ENCODE data around the gene SEC14L1. TPM values are rescaled to one million over a fixed set of nuclear protein-coding genes. Genes with fewer than 3 reads are reported as not detected.
A peak's percentile ranks its signal among the peaks of the same experiment; 100 is the strongest.

SEC14L1 gene
- polyA plus RNA-seq, 2 of the 4 experiments (the other 2 are of a cell fraction) = 27.5 to 40.4 TPM

DNA sequence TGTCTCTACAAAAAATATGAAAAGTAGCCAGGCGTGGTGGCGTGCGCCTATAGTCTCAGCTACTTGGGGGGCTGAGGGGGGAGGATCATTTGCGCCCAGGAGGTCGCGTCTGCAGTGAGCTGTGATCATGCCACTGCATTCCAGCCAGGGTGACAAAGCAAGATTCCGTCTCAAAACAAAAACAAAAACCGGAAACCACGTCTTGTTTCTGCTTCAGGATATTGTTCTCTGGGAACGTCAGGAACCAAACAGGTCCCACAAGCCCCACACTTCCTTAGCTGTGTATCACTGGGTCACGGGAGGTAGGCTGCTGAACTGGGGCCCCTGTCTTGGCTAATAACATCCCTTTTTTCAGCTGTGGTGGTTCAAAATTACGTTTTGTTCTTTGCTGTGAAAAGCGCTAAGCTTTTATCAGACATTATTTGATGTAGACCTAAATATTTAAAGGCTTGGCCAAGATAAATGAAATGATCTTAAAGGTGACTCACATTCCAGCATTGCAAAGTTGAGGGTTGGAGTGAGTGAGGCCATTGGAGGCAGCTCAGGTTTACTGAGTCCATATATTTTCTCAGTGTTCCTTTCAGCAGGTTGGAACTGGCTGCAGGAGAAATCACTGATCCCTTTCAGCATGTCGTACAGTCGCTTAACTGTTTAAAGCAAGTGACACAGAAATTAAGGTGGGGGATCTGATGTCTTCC lies 16.4 kb upstream of the SEC14L1 start (continued):
- TF ChIP-seq ZFP36 (IDR thresholded peaks at IDR 0.05; ENCODE audit: borderline replicate concordance, partially characterized antibody) (no peak), FOXS1 (CRISPR knock-in tag; IDR thresholded peaks at IDR 0.05) (peak; percentile 52; the same call in 1 of the 2 replicates), RFX5 (IDR thresholded peaks at IDR 0.05) (no peak), JUNB (IDR thresholded peaks at IDR 0.05) (peak; percentile 36; the same call in 1 of the 2 replicates)
- TF ChIP-seq, protein P1, sequence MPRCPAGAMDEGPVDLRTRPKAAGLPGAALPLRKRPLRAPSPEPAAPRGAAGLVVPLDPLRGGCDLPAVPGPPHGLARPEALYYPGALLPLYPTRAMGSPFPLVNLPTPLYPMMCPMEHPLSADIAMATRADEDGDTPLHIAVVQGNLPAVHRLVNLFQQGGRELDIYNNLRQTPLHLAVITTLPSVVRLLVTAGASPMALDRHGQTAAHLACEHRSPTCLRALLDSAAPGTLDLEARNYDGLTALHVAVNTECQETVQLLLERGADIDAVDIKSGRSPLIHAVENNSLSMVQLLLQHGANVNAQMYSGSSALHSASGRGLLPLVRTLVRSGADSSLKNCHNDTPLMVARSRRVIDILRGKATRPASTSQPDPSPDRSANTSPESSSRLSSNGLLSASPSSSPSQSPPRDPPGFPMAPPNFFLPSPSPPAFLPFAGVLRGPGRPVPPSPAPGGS (IDR thresholded peaks at IDR 0.05) = no peak

DNA sequence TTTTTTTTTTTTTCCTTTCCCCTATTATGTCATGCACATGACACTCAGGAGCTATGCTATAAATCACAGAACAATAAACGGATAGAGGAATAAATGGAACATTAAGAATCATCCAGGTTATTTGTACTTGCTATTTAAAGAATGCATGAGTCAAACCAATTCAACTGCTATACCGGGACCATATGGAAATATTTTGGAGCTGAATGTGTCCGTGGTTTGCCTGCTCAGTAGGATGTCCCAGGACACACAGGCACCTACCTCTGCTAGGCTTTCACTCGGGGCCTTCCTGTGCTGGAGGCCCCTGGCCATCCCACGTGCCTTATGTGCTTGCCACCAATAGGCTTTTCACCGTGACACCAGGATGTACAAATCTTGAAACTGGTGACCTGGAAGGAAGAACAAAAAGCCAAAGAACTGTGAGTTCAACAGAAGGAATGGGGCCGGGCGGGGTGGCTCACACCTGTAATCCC lies 15.3 kb upstream of the SEC14L1 start:
- H3K4me3 ChIP-seq = no peak overlapping the region
- DNase-seq (ENCODE audit: low read depth in 1 of 2, low spot score in 1 of 2) (peak; percentile 89 to 97), FAIRE-seq (no peak), ATAC-seq (peak; percentile 67 to 77)
- no peaks in the 10 kb centered on the region for H3K9me3 ChIP-seq
- peaks cover 69% of the 10 kb centered on the region for H3K4me1 ChIP-seq
- H3K4me2 ChIP-seq = peak overlapping the region; percentile 62
- peak overlapping the region; percentile 70 to 81 for H3K27ac ChIP-seq
- ChIA-PET POLR2A (interaction anchor here (0.8 to 2.2 kb wide), 4 partner anchors 15 to 37 kb away, joined by 3 to 22 read pairs (median 4); partner anchors contain the start of gene SEC14L1), CTCF (interaction anchor here (0.7 to 11.6 kb wide), 10 partner anchors 10 to 108 kb away, joined by 3 to 121 read pairs (median 4); no protein-coding TSS in a partner anchor)
- WGBS (ENCODE audit: missing lambda C conversion rate) = 26% methylated on average over 8 of the region's 8 CpGs
- TF ChIP-seq RARB (CRISPR knock-in tag; IDR thresholded peaks at IDR 0.05) = no peak
- no peak for TF ChIP-seq POLR2A (IDR thresholded peaks at IDR 0.05; ENCODE audit: low read length)
- TF ChIP-seq FOSB (CRISPR knock-in tag; IDR thresholded peaks at IDR 0.05) = no peak
- TF ChIP-seq RCOR1 (IDR thresholded peaks at IDR 0.05; ENCODE audit: low read depth, low read length) = no peak
- no peak for TF ChIP-seq KDM5A (IDR thresholded peaks at IDR 0.05)
- TF ChIP-seq, protein P2, sequence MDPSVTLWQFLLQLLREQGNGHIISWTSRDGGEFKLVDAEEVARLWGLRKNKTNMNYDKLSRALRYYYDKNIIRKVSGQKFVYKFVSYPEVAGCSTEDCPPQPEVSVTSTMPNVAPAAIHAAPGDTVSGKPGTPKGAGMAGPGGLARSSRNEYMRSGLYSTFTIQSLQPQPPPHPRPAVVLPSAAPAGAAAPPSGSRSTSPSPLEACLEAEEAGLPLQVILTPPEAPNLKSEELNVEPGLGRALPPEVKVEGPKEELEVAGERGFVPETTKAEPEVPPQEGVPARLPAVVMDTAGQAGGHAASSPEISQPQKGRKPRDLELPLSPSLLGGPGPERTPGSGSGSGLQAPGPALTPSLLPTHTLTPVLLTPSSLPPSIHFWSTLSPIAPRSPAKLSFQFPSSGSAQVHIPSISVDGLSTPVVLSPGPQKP (IDR thresholded peaks at IDR 0.05; ENCODE audit: low read depth, low read length) = no peak
- TF ChIP-seq MAFK (IDR thresholded peaks at IDR 0.05; ENCODE audit: partially characterized antibody) = peak; percentile 28
- TF ChIP-seq BHLHE40 (IDR thresholded peaks at IDR 0.05; ENCODE audit: low read depth, low read length) = no peak
- peak; percentile 73; the same call in 1 of the 2 replicates for TF ChIP-seq HOXB13 (CRISPR knock-in tag; IDR thresholded peaks at IDR 0.05; ENCODE audit: low read depth)
- no peak for TF ChIP-seq NFE2L2 (conservative IDR thresholded peaks at IDR 0.05; ENCODE audit: low read length)
- no peak for TF ChIP-seq HEYL (CRISPR knock-in tag; IDR thresholded peaks at IDR 0.05)
- TF ChIP-seq GATA3 (IDR thresholded peaks at IDR 0.05; ENCODE audit: borderline replicate concordance) = peak; percentile 84; the same call in 1 of the 2 replicates
- TF ChIP-seq NR3C1 (IDR thresholded peaks at IDR 0.05) = no peak
- TF ChIP-seq CBX2 (IDR thresholded peaks at IDR 0.05; ENCODE audit: borderline replicate concordance, low read depth) = no peak
- peak; percentile 94 for TF ChIP-seq JUNB (IDR thresholded peaks at IDR 0.05)
- TF ChIP-seq, protein P1 (IDR thresholded peaks at IDR 0.05) = 0 out of 3 replicates have a peak, but pooled peaks have one; percentile 20
- TF ChIP-seq SREBF2 (IDR thresholded peaks at IDR 0.05) = no peak
- TF ChIP-seq, protein P3, sequence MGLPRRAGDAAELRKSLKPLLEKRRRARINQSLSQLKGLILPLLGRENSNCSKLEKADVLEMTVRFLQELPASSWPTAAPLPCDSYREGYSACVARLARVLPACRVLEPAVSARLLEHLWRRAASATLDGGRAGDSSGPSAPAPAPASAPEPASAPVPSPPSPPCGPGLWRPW (IDR thresholded peaks at IDR 0.05) = no peak
- TF ChIP-seq RNF2 (IDR thresholded peaks at IDR 0.05; ENCODE audit: borderline replicate concordance, low read depth) = no peak
- TF ChIP-seq ZFP36 (IDR thresholded peaks at IDR 0.05; ENCODE audit: borderline replicate concordance, partially characterized antibody) = no peak
- no peak for TF ChIP-seq MAZ (IDR thresholded peaks at IDR 0.05; ENCODE audit: borderline replicate concordance, low read depth, low read length)
- TF ChIP-seq EHF (CRISPR knock-in tag; IDR thresholded peaks at IDR 0.05) = peak; percentile 63; the same call in 1 of the 2 replicates
- no peak for TF ChIP-seq TP53 (CRISPR knock-in tag; IDR thresholded peaks at IDR 0.05)
- no peak for TF ChIP-seq HOXA7 (CRISPR knock-in tag; IDR thresholded peaks at IDR 0.05)
- peak; percentile 94 for TF ChIP-seq ATOH8 (CRISPR knock-in tag; IDR thresholded peaks at IDR 0.05; ENCODE audit: low read depth)
- no peak for TF ChIP-seq ZC3H11A (IDR thresholded peaks at IDR 0.05)
- TF ChIP-seq HDAC2 (IDR thresholded peaks at IDR 0.05) = no peak
- TF ChIP-seq FOXS1 (CRISPR knock-in tag; IDR thresholded peaks at IDR 0.05) = peak; percentile 70; the same call in 1 of the 2 replicates
- TF ChIP-seq JUN (IDR thresholded peaks at IDR 0.05) = peak; percentile 65 to 70; a peak in 3 of 5 replicates
- TF ChIP-seq EHMT2 (IDR thresholded peaks at IDR 0.05; ENCODE audit: low read depth) = no peak
- TF ChIP-seq CBX8 (IDR thresholded peaks at IDR 0.05) = no peak
- TF ChIP-seq TFCP2L1 (CRISPR knock-in tag; IDR thresholded peaks at IDR 0.05) = no peak
- TF ChIP-seq CEBPB (IDR thresholded peaks at IDR 0.05) = peak in 1 of 2 experiments; percentile 45; a peak in 1 of 4 replicates

Measured in A549 (cell line).